Neural progenitor cell (in vitro differentiated cells): ENCODE measurements around the gene NAP1L3.

Source experiments
- CTCF ChIP-seq: fragments of 200-600 bp; sonication (generic); IDR thresholded peaks from 2 replicates; pipeline ENCODE4 v1.5.1; 2017; ENCODE audit warnings: antibody characterized with exemption, mild to moderate bottlenecking
- EZH2 ChIP-seq: fragments of 200-600 bp; sonication (generic); IDR thresholded peaks from 2 replicates; pipeline ENCODE4 v1.6.1; 2017; ENCODE audit warnings: antibody characterized with exemption, mild to moderate bottlenecking, moderate library complexity

DNA sequence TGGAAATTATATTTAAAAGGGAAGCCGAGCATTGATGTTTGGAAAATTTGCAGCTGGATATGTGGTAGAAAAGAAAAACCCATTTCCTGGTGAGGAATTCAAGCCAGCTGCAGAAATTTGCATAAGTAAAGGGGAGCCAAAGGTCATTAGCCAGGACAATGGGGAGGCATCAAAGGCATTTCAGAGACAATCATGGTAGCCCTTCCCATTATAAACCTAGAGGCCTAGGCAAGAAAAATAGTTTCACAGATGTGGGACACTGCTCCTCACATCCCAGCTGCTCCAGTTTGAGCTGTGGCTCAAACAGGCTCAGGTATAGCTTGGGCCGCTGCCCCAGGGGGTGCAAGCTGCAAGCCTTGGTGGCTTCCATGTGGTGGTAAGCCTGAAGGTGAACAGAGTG, 35.8 kb downstream of the NAP1L3 start:
- TF ChIP-seq EZH2 (no peak), CTCF (no peak)
